GM10266 (cell line): ENCODE measurements around the gene SERINC3.
A peak's percentile ranks its signal among the peaks of the same experiment; 100 is the strongest.
"Not testable (repeated sequence)": the region's sequence is repeated elsewhere in the genome, so short reads cannot be mapped to it uniquely, and the experiment has no call there.

Experiments
- DNase-seq: peaks from one replicate; pipeline ENCODE4 v3.0.0; 2012; ENCODE audit errors: extremely low spot score
- TF ChIP-seq, protein P1 (sequence below): IDR thresholded peaks from 2 replicates; pipeline ENCODE4 v1.5.1; 2012; ENCODE audit warnings: mild to moderate bottlenecking, low read depth; ENCODE audit not compliant: control insufficient read depth, insufficient read depth; ENCODE audit errors: missing control alignments

SERINC3 gene

DNA sequence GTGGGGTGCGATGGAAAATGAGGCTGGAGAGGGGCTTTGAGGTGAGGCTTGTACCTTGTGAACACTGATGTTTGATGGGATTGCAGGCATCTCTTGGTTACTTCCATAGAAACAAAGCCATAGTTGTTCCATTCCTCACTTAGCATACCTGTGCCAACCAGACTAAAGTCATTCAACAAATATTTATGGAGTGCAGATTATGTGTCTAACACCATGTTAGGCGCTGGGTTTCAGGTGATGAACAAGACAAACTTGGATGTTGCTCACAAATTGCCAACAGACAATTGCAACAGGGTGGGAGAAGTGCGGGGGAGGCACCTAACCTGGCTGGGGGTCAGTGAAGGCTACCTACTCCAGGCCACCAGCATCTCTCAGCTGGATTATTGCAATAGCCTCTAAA, 44.7 kb downstream of the SERINC3 start:
- no peak for DNase-seq
- TF ChIP-seq, protein P1, sequence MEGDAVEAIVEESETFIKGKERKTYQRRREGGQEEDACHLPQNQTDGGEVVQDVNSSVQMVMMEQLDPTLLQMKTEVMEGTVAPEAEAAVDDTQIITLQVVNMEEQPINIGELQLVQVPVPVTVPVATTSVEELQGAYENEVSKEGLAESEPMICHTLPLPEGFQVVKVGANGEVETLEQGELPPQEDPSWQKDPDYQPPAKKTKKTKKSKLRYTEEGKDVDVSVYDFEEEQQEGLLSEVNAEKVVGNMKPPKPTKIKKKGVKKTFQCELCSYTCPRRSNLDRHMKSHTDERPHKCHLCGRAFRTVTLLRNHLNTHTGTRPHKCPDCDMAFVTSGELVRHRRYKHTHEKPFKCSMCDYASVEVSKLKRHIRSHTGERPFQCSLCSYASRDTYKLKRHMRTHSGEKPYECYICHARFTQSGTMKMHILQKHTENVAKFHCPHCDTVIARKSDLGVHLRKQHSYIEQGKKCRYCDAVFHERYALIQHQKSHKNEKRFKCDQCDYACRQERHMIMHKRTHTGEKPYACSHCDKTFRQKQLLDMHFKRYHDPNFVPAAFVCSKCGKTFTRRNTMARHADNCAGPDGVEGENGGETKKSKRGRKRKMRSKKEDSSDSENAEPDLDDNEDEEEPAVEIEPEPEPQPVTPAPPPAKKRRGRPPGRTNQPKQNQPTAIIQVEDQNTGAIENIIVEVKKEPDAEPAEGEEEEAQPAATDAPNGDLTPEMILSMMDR: no peak

DNA sequence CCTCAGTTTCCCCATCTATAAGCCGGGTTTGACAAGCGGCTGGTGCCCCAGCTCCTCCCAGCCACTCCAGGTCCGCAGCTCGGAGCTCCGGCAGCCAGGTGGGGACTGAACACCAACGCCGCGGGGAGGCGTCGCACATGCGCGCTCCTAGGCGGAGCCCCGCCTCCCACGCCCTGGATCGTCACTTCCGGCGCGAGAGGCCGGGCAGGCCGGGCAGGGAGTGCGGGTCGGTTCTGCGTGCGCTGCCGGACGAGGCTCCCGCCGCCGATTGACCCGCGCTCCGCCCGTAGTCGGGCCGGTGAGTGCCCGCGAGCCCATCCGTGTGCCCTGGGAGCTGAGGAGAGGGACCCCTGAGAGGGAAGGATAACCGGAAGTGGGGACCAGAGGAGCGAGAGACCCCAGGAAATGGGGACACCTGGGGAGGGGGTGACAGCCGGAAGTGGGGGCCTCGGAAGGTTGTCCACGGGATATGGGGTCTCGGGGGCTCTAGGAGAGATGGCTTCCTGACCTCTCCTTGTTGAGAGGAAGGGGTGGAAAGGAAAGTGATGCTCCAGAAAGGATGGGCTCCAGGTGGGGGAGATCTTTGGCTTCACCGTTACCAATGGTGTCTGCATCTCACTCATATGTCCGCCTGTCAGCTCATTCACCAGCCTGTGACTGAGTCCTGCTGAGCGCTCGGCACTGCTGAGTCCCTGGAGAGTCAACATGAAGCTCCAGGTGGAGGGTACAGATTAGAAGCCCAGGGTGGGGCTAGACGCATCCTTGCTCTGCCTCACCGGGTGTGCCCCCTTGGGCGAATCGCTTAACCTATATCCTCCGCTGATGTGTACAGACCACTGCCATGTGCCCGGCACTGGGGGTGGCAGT, 45.9 kb downstream of the SERINC3 start, which contains the start of gene TTPAL:
TSS of gene TTPAL (plus strand) at position 181 of the 867 bp plus-strand sequence. CDS start 4,126 bp downstream, outside the sequence.
- TF ChIP-seq, protein P1: peak; percentile 50
- DNase-seq: peak; percentile 93

DNA sequence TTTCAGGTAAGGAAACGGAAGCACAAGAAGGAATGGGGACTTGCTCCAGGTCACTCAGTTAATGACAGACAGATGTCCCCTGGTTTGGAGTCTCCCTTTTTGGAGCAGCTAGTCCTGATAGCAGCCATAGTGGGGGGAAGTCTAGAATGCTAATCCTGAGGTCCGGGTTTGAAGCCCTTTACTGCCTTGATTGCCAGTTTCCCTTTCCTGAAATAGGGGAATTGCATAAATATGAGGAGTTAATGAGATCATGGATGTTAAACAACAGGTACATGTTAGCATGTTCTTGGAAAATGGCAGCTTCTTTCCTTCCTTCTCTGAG, 46.5 kb downstream of the SERINC3 start:
- TF ChIP-seq, protein P1: no peak
- DNase-seq: no peak

DNA sequence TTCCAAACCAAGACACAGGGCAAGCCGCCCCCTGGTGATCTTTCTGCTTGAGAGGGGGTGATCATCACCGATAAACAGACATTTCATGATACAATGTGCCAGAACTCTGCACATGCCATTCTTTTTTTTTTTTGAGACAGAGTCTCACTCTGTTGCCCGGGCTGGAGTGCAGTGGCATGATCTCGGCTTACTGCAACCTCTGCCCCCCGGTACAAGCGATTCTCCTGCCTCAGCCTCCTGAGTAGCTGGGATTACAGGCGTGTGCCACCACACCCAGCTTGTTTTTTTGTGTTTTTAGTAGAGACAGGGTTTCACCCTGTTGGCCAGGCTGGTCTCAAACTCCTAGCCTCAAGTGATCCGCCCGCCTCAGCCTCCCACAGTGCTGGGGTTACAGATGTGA, 49.6 kb downstream of the SERINC3 start:
- not testable (repeated sequence) for DNase-seq

DNA sequence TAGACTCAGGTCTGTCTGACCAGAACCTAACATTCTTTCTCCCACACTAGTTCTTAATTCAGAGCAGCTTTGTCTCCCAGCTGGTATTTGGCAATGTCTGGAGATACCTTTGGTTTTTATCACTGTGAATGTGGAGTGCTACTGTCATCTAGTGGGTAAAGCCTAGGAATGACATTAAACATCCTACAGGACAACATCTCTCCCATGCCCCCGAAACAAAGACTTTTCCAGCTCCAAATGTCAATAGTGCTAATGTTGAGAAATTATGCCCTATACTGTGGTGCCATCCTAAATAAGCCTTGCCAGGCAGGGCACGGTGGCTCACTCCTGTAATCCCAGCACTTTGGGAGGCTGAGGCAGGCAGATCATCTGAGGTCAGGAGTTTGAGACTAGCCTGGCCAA, 50.4 kb downstream of the SERINC3 start:
- no peak for DNase-seq
- TF ChIP-seq, protein P1: no peak

DNA sequence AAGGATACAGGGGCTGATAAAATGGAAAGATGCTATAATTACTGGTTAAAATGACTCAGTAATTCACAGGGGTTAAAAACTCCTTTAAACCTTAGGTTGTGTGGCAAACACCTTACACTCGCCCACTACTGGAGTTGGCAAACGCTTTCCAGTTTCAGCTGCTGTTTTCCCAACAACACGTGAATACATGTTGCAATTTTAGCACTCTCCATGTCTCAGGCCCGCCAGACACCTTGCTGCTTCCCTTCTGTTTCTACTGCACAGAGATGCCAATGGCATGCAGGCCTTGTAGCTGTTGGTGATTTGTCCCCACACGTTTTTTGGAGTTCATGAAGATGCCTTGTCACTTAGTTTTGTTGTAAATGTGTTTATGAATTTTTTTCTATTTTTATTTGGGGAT, 51.5 kb downstream of the SERINC3 start:
- no peak for DNase-seq
- TF ChIP-seq, protein P1: no peak

DNA sequence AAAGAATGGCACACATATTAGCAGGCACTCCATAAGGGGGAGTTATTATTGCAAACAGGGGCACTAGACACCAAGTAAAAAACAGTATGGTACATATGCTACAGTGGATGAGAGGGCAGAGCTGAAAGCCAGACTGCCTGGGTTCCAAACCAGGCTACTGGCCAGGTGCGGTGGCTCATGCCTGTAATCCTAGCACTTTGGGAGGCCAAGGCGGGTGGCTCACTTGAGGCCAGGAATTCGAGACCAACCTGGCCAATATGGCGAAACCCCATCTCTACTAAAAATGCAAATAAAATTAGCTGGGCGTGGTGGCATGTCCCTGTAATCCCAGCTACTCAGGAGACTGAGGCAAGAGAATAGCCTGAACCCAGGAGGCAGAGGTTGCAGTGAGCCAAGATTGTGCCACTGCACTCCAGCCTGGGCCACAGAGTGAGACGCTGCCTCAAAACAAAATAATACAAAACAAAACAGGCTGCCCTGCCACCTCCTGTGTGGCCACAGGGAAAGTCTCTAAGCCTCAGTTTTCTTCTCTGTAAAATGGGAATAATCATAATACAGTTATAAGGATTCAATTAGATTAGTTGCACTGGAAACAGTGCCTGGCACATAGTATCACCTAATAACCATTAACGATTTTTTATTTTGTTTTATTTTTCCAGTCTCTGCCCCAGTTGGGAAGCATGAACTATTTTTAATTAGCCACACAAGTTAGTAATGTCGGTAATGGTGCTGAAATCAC, 53.7 kb downstream of the SERINC3 start:
- DNase-seq: no peak
- TF ChIP-seq, protein P1: no peak
